ENCODE measurements around the gene ZRSR2.
"Not testable (repeated sequence)": the region's sequence is repeated elsewhere in the genome, so short reads cannot be mapped to it uniquely, and the experiment has no call there.

Gene ZRSR2

DNA sequence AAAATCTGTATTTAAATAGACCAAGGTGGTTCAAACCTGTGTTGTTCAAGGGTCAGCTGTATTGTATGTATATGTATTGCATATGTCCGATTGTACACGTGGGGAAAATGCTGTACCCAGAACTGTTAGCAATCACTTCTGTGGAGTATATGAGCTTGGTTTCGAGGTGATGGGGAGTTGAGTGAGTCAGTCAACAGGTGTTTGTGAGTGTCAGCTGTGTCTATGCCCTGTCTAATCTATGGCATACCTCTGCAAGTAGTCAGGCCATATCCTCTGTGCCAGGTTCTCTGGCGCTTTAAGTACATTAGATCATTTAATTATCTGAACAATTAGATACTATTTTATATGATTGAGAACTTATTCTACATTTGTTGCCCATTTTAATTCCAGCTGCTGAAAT lies 7.4 kb downstream of the ZRSR2 start:
- DNase-seq (ENCODE audit: low read depth in 2 of 2): no peak

DNA sequence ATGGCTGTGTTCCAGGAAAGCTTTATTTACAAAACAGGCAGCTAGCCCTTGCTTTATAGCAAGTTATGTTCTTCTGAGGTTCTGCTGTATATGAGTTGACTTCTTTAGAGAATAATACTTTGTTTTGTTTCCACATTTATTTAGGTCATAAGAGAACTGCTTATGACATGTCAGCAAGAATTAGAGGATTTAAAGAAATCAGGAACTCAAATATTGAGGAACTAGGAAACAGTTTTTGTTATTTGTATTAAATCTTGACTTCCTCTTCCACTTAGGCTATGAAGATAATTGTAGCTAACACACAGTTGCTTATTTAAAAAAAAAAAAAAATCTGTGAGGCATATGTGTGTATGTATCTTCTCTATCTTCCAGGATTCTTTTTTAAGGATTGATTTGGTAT lies 14.3 kb downstream of the ZRSR2 start:
- no peak for DNase-seq (ENCODE audit: low read depth in 2 of 2)

DNA sequence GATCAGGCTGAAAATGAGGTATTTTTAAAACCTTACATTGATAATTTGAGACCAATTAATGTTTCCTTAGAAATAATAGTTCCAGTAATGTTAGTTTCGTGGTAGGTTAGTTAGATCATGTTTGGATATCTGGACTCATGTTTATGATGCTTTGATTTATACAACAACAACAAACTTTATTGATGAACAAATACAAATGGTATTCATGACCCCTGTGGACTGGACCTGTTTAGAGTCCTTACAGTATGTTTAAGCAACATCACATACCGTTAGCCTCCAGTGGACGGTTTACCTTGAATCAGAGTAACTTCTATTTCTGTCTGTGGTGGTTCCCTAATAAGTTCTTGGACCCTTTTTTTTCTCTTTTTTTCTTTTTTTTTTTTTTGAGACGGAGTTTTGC lies 18.0 kb downstream of the ZRSR2 start:
- DNase-seq (ENCODE audit: low read depth in 2 of 2): no peak

- no peak for DNase-seq (ENCODE audit: low read depth in 2 of 2)
Observed at GRCh38 chrX:15812192-15812938, 22.1 kb downstream of the ZRSR2 start.

DNA sequence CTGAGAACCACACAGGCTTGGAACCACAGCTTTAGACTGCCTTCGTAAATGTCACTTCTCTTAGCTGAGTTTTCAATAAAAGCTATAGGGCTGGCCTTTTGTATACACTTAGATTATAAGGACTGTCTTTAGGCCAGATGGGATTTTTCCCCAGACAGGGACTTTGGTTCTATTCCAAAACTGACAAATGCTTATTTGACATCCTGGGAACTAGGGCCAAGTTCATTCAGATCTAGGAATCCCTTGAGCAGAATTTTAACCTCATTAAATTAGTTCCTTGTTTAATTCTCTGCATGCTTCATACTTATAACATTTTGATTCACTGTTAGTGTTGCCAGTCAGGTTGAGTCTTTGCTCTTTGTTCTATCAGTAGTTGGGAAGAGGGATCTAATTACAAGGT lies 23.1 kb downstream of the ZRSR2 start:
- no peak for DNase-seq (ENCODE audit: low read depth in 2 of 2)

DNA sequence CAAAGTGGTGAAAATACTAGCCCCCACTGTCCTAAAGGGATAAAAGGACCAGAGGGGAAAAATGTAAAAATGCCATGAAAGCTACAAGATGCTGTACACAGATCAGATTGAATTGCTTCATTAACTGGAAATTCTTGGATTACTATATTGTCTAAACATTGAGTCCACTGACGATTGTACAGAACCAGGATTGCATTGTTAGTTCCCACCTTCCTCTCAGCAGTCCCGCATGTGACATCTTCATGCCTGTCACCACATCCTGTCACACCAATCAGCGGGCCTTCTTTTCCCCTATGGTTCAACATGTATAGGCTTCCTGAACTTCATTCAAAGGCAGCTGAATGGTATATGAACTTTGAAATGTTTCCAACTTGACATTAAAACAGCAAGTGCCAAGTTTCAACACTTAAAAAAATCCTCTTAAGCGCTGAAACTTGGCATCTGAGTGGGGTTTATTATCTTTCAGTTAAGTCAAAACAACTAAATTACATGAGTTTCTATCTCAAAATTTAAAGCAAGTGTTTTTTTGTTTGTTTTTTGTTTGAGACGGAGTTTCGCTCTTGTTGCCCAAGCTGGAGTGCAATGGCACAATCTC lies 24.6 kb downstream of the ZRSR2 start:
- no peak for DNase-seq (ENCODE audit: low read depth in 2 of 2)

- DNase-seq (ENCODE audit: low read depth in 2 of 2): no peak
Observed at GRCh38 chrX:15815779-15816437, 25.6 kb downstream of the ZRSR2 start.

DNA sequence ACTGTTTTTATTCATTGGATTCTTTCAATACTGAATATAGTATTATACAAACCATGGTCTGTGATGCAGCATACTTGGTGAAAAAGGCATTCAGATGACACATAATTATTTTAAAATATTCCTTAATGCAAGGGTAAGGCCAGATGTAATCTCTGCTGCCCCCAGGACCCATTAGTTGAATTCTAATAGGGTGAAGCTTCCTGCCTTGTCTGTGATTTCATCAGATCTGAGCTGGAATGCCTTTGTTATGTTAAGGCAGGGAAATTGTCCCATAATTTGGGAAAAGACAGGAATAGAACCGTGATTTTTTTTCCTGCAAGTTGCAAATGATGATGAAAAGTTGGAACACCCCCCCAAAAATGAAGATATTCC lies 26.1 kb downstream of the ZRSR2 start:
- no peak for DNase-seq (ENCODE audit: low read depth in 2 of 2)

DNA sequence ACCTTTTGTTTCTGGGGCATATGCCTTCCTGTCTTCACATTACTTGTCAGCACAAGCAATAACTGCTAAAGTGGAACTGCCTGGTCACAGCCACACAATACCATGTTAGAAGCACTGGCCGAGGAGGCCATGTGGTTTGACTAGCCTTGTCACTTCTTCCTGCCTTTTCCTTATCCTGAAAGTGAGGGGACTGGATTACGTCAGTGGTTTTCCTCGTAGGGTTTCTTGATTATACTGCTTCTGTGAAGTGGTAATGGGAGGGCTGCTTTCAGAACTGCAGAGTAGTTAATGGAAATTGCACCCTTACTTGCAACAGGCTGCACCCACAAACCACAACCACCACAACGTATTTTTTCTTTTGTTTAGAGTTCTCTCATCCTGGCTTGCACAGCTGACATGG lies 26.6 kb downstream of the ZRSR2 start:
- peak in 1 of 2 donors; percentile 5 for DNase-seq (ENCODE audit: low read depth in 2 of 2)

DNA sequence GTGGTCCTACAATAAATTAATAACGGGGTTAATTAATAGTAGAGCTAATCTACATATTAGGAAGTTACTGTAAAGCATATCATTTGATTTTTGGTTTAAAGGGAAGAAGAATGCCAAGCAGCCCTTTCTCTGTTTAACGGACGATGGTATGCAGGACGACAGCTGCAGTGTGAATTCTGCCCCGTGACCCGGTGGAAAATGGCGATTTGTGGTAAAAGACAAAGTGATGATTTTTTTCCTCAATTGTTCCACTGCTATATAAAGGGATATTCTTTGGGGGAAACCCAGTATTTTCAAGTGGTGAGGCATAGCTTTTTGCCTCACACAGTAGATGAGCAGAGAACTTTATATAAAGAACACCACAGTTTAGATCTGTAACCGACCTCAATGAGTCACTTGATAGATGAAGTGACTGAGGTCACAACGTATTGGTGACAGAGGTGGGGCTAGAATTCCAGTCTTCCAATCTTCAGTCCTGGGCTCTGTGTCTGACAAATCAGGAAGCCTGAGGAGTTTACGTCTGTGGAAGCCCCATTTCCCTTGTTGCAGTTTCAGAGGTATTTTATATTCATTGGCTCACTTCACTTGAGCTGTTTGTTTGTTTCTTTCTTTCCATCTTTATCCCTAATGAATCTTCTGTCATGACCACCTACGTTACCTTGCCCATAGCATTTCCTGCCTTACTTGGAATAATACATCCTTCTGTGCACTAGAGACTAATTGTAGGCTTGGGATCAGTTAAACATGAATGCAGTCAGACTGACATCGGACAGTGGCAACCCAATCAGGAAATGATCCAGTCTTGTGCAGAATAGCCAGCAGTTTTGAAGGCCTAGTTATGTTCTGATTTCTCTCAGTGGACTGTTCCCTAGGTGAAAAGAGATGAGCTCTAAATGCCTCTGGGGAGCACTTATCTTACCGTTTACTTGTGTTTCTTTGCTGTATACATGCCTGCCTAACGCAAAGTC lies 30.1 kb downstream of the ZRSR2 start:
- no peak for DNase-seq (ENCODE audit: low read depth in 2 of 2)

GRCh38 chrX:15822922-15823321 lies 32.6 kb downstream of the ZRSR2 start:
- no peak for DNase-seq (ENCODE audit: low read depth in 2 of 2)

DNA sequence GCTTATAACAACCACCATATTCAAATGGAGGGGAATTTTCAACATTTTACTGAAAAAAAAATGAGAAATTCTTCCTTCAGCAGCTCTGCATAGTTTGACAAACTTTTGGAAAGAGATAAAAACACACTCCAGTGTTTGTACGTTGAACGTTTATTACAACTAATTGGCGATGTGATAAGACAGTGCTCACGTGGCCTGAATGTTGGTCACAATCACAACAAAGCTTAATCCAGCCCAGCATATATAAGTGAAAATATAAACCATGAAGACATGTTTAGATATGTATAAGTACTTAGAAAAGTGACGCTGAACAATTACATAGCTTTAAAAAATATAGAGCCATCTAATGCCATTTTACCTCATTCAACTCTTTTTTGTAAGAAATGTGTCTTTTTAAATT lies 35.7 kb downstream of the ZRSR2 start:
- DNase-seq (ENCODE audit: low read depth in 2 of 2): no peak

- DNase-seq (ENCODE audit: low read depth in 2 of 2): no peak
Observed at GRCh38 chrX:15829217-15829616, 38.9 kb downstream of the ZRSR2 start.

- DNase-seq (ENCODE audit: low read depth in 2 of 2): not testable (repeated sequence)
Observed at GRCh38 chrX:15831347-15831746, 41.1 kb downstream of the ZRSR2 start.

DNA sequence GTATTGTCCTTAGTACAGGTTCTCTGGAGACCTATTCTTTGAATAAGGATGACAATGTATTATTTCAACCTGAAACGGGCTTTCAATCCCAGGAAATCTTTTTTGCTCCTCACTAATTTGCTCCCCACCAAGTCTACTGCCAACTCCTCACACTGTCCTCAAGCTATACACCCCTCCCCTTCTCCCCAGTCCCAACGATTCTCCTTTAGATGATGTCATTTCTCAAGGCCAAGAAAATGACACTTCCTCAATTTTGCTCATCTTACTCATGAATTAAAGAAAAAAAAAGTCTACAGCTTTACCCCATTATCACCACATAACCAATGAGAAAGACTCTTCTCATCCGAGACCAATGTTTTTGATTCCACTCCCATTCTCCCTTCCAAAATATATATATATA lies 43.8 kb downstream of the ZRSR2 start:
- DNase-seq (ENCODE audit: low read depth in 2 of 2): no peak

GRCh38 chrX:15834827-15835595 lies 44.7 kb downstream of the ZRSR2 start:
- DNase-seq (ENCODE audit: low read depth in 2 of 2): no peak

DNA sequence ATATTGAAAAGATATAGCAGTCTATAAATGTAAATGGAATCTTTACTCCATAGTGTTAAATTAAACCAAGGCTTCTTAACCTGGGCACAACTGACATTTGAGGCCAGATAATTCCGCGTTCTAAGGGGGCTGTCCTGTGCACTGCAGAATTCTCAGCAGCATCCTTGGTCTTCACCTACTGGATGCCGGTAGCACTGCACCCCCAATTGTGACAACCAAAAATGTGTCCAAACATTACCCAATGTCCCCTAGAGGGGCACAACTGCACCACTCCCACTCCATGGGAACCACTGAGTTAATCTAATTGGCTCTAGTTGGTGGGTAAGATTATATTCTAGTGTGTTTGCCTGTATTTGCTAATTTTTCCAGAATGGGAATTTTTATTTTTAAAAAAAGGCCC lies 47.7 kb downstream of the ZRSR2 start:
- no peak for DNase-seq (ENCODE audit: low read depth in 2 of 2)

GRCh38 chrX:15841853-15842516 lies 51.7 kb downstream of the ZRSR2 start:
- no peak for DNase-seq (ENCODE audit: low read depth in 2 of 2)

DNA sequence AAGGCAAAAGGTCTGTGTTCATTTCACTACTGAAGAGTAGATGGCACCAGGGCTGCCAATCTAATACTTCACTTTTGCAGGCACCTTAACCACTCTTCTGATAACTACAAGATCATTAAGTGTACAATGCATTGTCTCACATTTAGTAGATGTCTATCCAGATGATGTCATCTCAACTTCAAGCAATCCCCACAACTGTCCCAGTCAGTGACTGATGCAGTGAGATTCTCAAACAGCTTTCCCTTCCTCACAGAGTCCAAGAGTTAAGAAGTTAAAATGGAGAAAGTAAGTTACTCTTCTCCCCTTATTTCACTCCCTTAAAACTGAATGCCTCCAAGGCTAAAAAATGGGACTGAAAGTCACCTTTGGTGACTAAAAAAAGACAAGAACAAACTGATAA lies 53.7 kb downstream of the ZRSR2 start:
- DNase-seq (ENCODE audit: low read depth in 2 of 2): no peak

GRCh38 chrX:15848576-15848975 lies 58.3 kb downstream of the ZRSR2 start:
- no peak for DNase-seq (ENCODE audit: low read depth in 2 of 2)

DNA sequence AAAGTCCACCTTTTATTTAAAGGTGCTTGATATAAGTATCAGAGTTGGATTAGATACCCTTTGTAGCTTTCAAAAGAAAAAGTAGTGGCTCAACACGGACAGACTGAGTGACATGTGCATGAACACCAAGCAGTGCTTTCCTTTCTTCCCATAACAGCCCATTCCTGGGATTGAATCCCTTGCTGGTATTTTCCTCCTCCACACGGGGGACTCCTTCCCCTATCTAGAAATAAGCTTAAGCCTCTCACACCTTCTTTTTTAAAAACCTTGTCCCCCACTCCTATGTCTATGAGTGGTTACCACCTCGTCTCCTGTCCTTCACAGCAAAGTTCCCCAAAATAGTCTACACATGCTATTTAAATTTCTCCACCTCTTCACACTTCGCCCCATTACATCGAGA lies 59.3 kb downstream of the ZRSR2 start:
- DNase-seq (ENCODE audit: low read depth in 2 of 2): no peak
